BE2C (cell line): ENCODE data around the gene DBF4.
"Not testable (repeated sequence)": the region's sequence is repeated elsewhere in the genome, so short reads cannot be mapped to it uniquely, and the experiment has no call there.

ENCODE experiments used
- DNase-seq: peaks from one replicate; pipeline ENCODE4 v3.0.0-alpha.2; 2020
- H3K27me3 ChIP-seq: fragments of 250-450 bp; sonication (Bioruptor Pico); 2 replicates; pipeline ENCODE4 v1.5.1; 2020; ENCODE audit warnings: mild to moderate bottlenecking
- H3K36me3 ChIP-seq: fragments of 250-450 bp; sonication (Bioruptor Pico); 2 replicates; pipeline ENCODE4 v1.5.1; 2020; ENCODE audit warnings: mild to moderate bottlenecking
- H3K4me1 ChIP-seq: fragments of 250-450 bp; sonication (Bioruptor Pico); 2 replicates; pipeline ENCODE4 v1.5.1; 2020
- H3K4me3 ChIP-seq: 2 replicates; pipeline ENCODE4 v1.5.1; 2011; ENCODE audit warnings: low read depth, low read length
- H3K9me3 ChIP-seq: fragments of 250-450 bp; sonication (Bioruptor Pico); 2 replicates; pipeline ENCODE4 v1.5.1; 2020
- CTCF ChIP-seq: IDR thresholded peaks from 2 replicates; pipeline ENCODE4 v1.5.1; 2012; ENCODE audit warnings: mild to moderate bottlenecking, low read depth, low read length

The DBF4 gene

GRCh38 chr7:87935384-87935706, 59.1 kb downstream of the DBF4 start:
- Histone ChIP-seq H3K27me3 (no peaks in the 10 kb centered on the region), H3K4me1 (no peaks in the 10 kb centered on the region), H3K4me3 (peak overlapping the region; percentile 81), H3K9me3 (no peaks in the 10 kb centered on the region), H3K36me3 (peaks cover 13% of the 10 kb centered on the region)
- DNase-seq: no peak
- TF ChIP-seq CTCF: no peak

GRCh38 chr7:87941138-87941537, 64.8 kb downstream of the DBF4 start:
- no peaks in the 10 kb centered on the region for H3K9me3 ChIP-seq
- no peak for TF ChIP-seq CTCF
- DNase-seq: no peak
- peaks cover 13% of the 10 kb centered on the region for H3K36me3 ChIP-seq
- H3K4me1 ChIP-seq: no peaks in the 10 kb centered on the region
- H3K27me3 ChIP-seq: no peaks in the 10 kb centered on the region
- H3K4me3 ChIP-seq: no peak overlapping the region

GRCh38 chr7:87944547-87944946, 68.3 kb downstream of the DBF4 start:
- no peak for TF ChIP-seq CTCF
- no peaks in the 10 kb centered on the region; the same call in none of the 2 replicates for H3K36me3 ChIP-seq
- no peaks in the 10 kb centered on the region for H3K9me3 ChIP-seq
- H3K27me3 ChIP-seq: no peaks in the 10 kb centered on the region
- H3K4me1 ChIP-seq: no peaks in the 10 kb centered on the region
- no peak overlapping the region for H3K4me3 ChIP-seq
- no peak for DNase-seq

- not testable (repeated sequence) for H3K9me3 ChIP-seq, H3K36me3 ChIP-seq, H3K4me1 ChIP-seq, H3K4me3 ChIP-seq, DNase-seq, H3K27me3 ChIP-seq
Measured at GRCh38 chr7:87945926-87946325, 69.6 kb downstream of the DBF4 start.

GRCh38 chr7:87948371-87948770, 72.1 kb downstream of the DBF4 start:
- H3K4me1 ChIP-seq: no peaks in the 10 kb centered on the region
- DNase-seq: no peak
- H3K27me3 ChIP-seq: no peaks in the 10 kb centered on the region
- no peak overlapping the region for H3K4me3 ChIP-seq
- no peaks in the 10 kb centered on the region; the same call in 1 of the 2 replicates for H3K36me3 ChIP-seq
- no peak for TF ChIP-seq CTCF
- no peaks in the 10 kb centered on the region for H3K9me3 ChIP-seq
